CD14-positive monocyte (primary cell): ENCODE measurements around the gene CDC6. TPM values are rescaled to one million over a fixed set of nuclear protein-coding genes. Genes with fewer than 3 reads are reported as not detected.

Experiments used
- DNase-seq, 3 donors: peaks; one replicate each; pipeline ENCODE4 v3.0.0-alpha.2; 2011 to 2022
- H2AFZ ChIP-seq: 2 replicates; pipeline ENCODE4 v1.6.0; 2012; ENCODE audit warnings: mild to moderate bottlenecking, low read depth, low read length, inconsistent platforms; ENCODE audit not compliant: insufficient read depth, poor library complexity, severe bottlenecking
- H3K27ac ChIP-seq, 2 donors: 1 replicate in 1 of 2; 2 replicates in 1 of 2; pipeline ENCODE4 v1.5.1; 2012 to 2013; ENCODE audit warnings: low read length in 2 of 2, control low read depth in 1 of 2, inconsistent platforms in 1 of 2, low read depth in 1 of 2, mild to moderate bottlenecking in 1 of 2
- H3K27me3 ChIP-seq, 2 donors: one replicate each; pipeline versions ENCODE4 v1.6.0 to v1.6.1; 2011 to 2013; ENCODE audit warnings: low read length in 2 of 2; ENCODE audit not compliant: control insufficient read depth in 2 of 2, insufficient read depth in 2 of 2
- H3K36me3 ChIP-seq, 2 donors: replicated peaks in 1 of 2; 1 replicate in 1 of 2; 2 replicates in 1 of 2; pipeline versions ENCODE4 v1.5.1 to v1.6.1; 2012 to 2013; ENCODE audit warnings: low read length in 2 of 2, control low read depth in 1 of 2, inconsistent platforms in 1 of 2, mild to moderate bottlenecking in 1 of 2; ENCODE audit not compliant: insufficient read depth in 2 of 2, control insufficient read depth in 1 of 2
- H3K4me1 ChIP-seq, 2 donors: 1 replicate in 1 of 2; 2 replicates in 1 of 2; pipeline versions ENCODE4 v1.5.1 to v1.6.1; 2012 to 2013; ENCODE audit warnings: low read length in 2 of 2, control low read depth in 1 of 2, inconsistent platforms in 1 of 2, mild to moderate bottlenecking in 1 of 2, moderate library complexity in 1 of 2; ENCODE audit not compliant: insufficient read depth in 2 of 2, control insufficient read depth in 1 of 2
- H3K4me2 ChIP-seq: replicated peaks from 2 replicates; pipeline ENCODE3; 2012; ENCODE audit warnings: low read length, moderate library complexity, mild to moderate bottlenecking; ENCODE audit not compliant: poor library complexity, severe bottlenecking; ENCODE audit errors: extremely low read depth
- H3K4me3 ChIP-seq, 3 experiments: fragments of 200-600 bp in 1 of 3; sonication (generic) in 1 of 3; replicated peaks in 1 of 3; 1 replicate in 2 of 3; 2 replicates in 1 of 3; pipeline ENCODE4 v1.5.1; 2011 to 2013; ENCODE audit warnings: low read length in 3 of 3, mild to moderate bottlenecking in 3 of 3, control low read depth in 2 of 3, low read depth in 2 of 3, inconsistent platforms in 1 of 3, moderate library complexity in 1 of 3
- H3K79me2 ChIP-seq: 2 replicates; pipeline ENCODE4 v1.6.0; 2012; ENCODE audit warnings: mild to moderate bottlenecking, control low read depth, inconsistent platforms, low read length, moderate library complexity; ENCODE audit not compliant: insufficient read depth
- H3K9ac ChIP-seq: 2 replicates; pipeline ENCODE4 v1.6.0; 2017; ENCODE audit warnings: low read length, mild to moderate bottlenecking; ENCODE audit not compliant: insufficient read depth, poor library complexity, severe bottlenecking
- H3K9me3 ChIP-seq, 2 donors: replicated peaks in 1 of 2; 1 replicate in 1 of 2; 2 replicates in 1 of 2; pipeline versions ENCODE4 v1.5.1 to v1.6.1; 2012 to 2013; ENCODE audit warnings: low read length in 2 of 2, control low read depth in 1 of 2; ENCODE audit not compliant: control insufficient read depth in 1 of 2, insufficient read depth in 1 of 2
- H4K20me1 ChIP-seq: 2 replicates; pipeline ENCODE4 v1.6.0; 2012; ENCODE audit warnings: mild to moderate bottlenecking, low read length, control low read depth, moderate library complexity; ENCODE audit not compliant: insufficient read depth
- H3K27ac Mint-ChIP-seq, 7 donors: one replicate each; pipeline ENCODE4 v1.8.0; 2020; ENCODE audit warnings: mild to moderate bottlenecking in 7 of 7, mixed read lengths in 7 of 7, moderate library complexity in 6 of 7, inconsistent platforms in 2 of 7
- H3K27me3 Mint-ChIP-seq, 3 donors: one replicate each; pipeline ENCODE4 v1.8.0; 2021 to 2022; ENCODE audit warnings: low read depth in 3 of 3, mild to moderate bottlenecking in 3 of 3, mixed read lengths in 3 of 3, moderate library complexity in 3 of 3, inconsistent platforms in 1 of 3
- H3K36me3 Mint-ChIP-seq, 2 donors: one replicate each; pipeline ENCODE4 v1.8.0; 2020; ENCODE audit warnings: mixed read lengths in 2 of 2, inconsistent platforms in 1 of 2, mild to moderate bottlenecking in 1 of 2
- H3K4me1 Mint-ChIP-seq: one replicate; pipeline ENCODE4 v1.8.0; 2020; ENCODE audit warnings: mild to moderate bottlenecking, mixed read lengths
- H3K4me3 Mint-ChIP-seq, 2 donors: one replicate each; pipeline ENCODE4 v1.8.0; 2020; ENCODE audit warnings: mild to moderate bottlenecking in 2 of 2, mixed read lengths in 2 of 2, moderate library complexity in 1 of 2
- H3K9me3 Mint-ChIP-seq, 7 donors: one replicate each; pipeline ENCODE4 v1.8.0; 2020 to 2022; ENCODE audit warnings: mixed read lengths in 7 of 7, mild to moderate bottlenecking in 6 of 7, moderate library complexity in 6 of 7, inconsistent platforms in 2 of 7
- WGBS: methylation state at CpG from one replicate; pipeline ENCODE4 v1.1.5; 2013; ENCODE audit warnings: missing lambda C conversion rate; ENCODE audit not compliant: insufficient coverage; 5-methylcytosine and 5-hydroxymethylcytosine counted together
- intact Hi-C, 2 donors: fragments of 100-400 bp; cut with micrococcal nuclease; formaldehyde crosslinking; loops; one replicate each; pipeline versions ENCODE4 v1.15.0 to v1.15.1; 2023
- polyA plus RNA-seq, 3 donors: library from polyadenylated mRNA; depleted of rRNA in 1 of 3; unstranded in 2 of 3; stranded (reverse) in 1 of 3; fragments of 300-500 nt in 2 of 3; fragments of >200 nt in 1 of 3; fragmentation: Illumina TruSeq in 2 of 3; gene quantifications; 1 replicate in 2 of 3; 2 replicates in 1 of 3; pipeline ENCODE4 v1.2.3, GENCODE V29; 2012 to 2021
- TF ChIP-seq, protein P1 (sequence below): fragments of 200-600 bp; IDR thresholded peaks from one replicate; pipeline ENCODE4 v1.8.0; 2022; ENCODE audit warnings: antibody characterized with exemption, mild to moderate bottlenecking

Gene CDC6
- polyA plus RNA-seq, 3 donors, result 0.11 to 0.21 TPM; not detected in 1

DNA sequence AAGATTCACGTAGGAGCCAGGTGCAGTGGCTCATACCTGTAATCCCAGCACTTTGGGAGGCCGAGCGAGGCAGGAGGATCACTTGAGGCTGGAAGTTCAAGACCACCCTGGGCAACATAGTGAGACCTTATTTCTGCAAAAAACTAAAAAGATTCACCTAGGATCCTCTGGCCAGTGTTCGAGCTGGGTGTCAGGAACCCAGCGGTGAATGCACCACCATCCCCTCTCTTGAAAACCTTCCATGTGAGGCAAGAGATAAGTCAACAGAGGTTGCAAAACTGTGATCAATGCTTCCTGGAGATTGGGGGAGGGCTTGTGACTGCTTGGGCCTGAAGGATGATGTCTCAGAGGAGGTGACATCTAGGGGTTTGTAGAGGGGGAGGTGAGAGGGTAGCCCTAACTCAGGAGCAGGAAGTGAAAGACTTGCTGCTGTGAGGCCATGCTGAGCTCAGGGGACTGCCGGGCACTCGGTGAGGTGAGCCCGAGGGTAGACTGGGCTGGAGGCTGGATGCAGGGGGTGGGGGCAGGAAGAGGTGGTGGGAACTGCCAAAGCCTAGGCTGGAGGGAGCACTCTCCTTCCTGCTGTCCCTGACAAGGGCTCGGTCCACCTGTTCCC lies 65.2 kb downstream of the CDC6 start:
- peaks cover 13 to 48% of the 10 kb centered on the region in 2 donors for H3K4me1 ChIP-seq
- no peak overlapping the region for H3K9ac ChIP-seq
- TF ChIP-seq, protein P1, sequence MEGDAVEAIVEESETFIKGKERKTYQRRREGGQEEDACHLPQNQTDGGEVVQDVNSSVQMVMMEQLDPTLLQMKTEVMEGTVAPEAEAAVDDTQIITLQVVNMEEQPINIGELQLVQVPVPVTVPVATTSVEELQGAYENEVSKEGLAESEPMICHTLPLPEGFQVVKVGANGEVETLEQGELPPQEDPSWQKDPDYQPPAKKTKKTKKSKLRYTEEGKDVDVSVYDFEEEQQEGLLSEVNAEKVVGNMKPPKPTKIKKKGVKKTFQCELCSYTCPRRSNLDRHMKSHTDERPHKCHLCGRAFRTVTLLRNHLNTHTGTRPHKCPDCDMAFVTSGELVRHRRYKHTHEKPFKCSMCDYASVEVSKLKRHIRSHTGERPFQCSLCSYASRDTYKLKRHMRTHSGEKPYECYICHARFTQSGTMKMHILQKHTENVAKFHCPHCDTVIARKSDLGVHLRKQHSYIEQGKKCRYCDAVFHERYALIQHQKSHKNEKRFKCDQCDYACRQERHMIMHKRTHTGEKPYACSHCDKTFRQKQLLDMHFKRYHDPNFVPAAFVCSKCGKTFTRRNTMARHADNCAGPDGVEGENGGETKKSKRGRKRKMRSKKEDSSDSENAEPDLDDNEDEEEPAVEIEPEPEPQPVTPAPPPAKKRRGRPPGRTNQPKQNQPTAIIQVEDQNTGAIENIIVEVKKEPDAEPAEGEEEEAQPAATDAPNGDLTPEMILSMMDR, result no peak
- Mint-ChIP-seq H3K4me3 (no peak overlapping the region), H3K27me3 (peaks cover 0 to 1% (median 0%) of the 10 kb centered on the region in 3 donors), H3K27ac (peak overlapping the region in 6 of 7 donors; percentile 51 to 85 (median 71)), H3K9me3 (no peaks in the 10 kb centered on the region), H3K4me1 (peaks cover 48% of the 10 kb centered on the region), H3K36me3 (peaks cover 75 to 90% of the 10 kb centered on the region in 2 donors)
- peaks cover 36% of the 10 kb centered on the region for H3K79me2 ChIP-seq
- no peaks in the 10 kb centered on the region for H3K27me3 ChIP-seq
- H2AFZ ChIP-seq, result no peak overlapping the region
- H3K4me2 ChIP-seq, result no peak overlapping the region
- peaks cover 82 to 93% of the 10 kb centered on the region in 2 donors for H3K36me3 ChIP-seq
- H3K9me3 ChIP-seq, result no peaks in the 10 kb centered on the region
- peak; percentile 42 to 76 (median 47) for DNase-seq
- H3K4me3 ChIP-seq, result no peak overlapping the region
- H3K27ac ChIP-seq, result peak overlapping the region in 1 of 2 donors; percentile 11
- intact Hi-C loops, result loop anchor here in 1 of 2 donors (2.0 kb wide), 1 partner anchor 40 kb away; no protein-coding TSS in a partner anchor
- peaks cover 98% of the 10 kb centered on the region for H4K20me1 ChIP-seq
- 50% methylated on average over 6 of the region's 9 CpGs for WGBS

Other genes starting within 250 kb of the CDC6 start
- 10 to 100 TPM; 24.9 to 73.9 (median 34.1) TPM for gene MED24, start 233.5 kb upstream of the CDC6 start, polyA plus RNA-seq
- gene THRA, start 224.9 kb upstream of the CDC6 start, polyA plus RNA-seq, result 1 to 10 TPM; 2.5 to 7.5 (median 3.8) TPM
- 1 to 10 TPM in 1 of 3 donors, under 1 TPM in 2; 0.28 to 4.9 (median 0.31) TPM for gene NR1D1, start 187.3 kb upstream of the CDC6 start, polyA plus RNA-seq
- gene MSL1, start 165.9 kb upstream of the CDC6 start, polyA plus RNA-seq, result 10 to 100 TPM in 2 of 3 donors, 1 to 10 TPM in 1; 10.0 to 89.2 (median 11.4) TPM
- gene CASC3, start 147.3 kb upstream of the CDC6 start, polyA plus RNA-seq, result 10 to 100 TPM; 19.0 to 58.7 (median 30.2) TPM
- gene RAPGEFL1, start 110.4 kb upstream of the CDC6 start, polyA plus RNA-seq, result 1 to 10 TPM in 1 of 3 donors, under 1 TPM in 2; 0.09 to 6.1 (median 0.10) TPM
- 1 to 10 TPM; 5.2 to 9.7 (median 8.4) TPM for gene WIPF2, start 68.6 kb upstream of the CDC6 start, polyA plus RNA-seq
- gene RARA, start 21.3 kb downstream of the CDC6 start, polyA plus RNA-seq, result 10 to 100 TPM; 14.9 to 63.9 (median 29.4) TPM
- gene GJD3, start 76.9 kb downstream of the CDC6 start, polyA plus RNA-seq, result not detected
- under 1 TPM; 0.01 to 0.94 (median 0.28) TPM for gene TOP2A, start 130.0 kb downstream of the CDC6 start, polyA plus RNA-seq
- gene IGFBP4, start 155.6 kb downstream of the CDC6 start, polyA plus RNA-seq, result under 1 TPM in 2 of 3 donors, not detected in 1; 0.04 to 0.15 TPM
- not detected for gene TNS4, start 213.7 kb downstream of the CDC6 start, polyA plus RNA-seq